Naive thymus-derived CD8-positive, alpha-beta T cell (primary cell): ENCODE results near the gene PLRG1. TPM values are rescaled to one million over a fixed set of nuclear protein-coding genes. Genes with fewer than 3 reads are reported as not detected.

Experiments
- ATAC-seq, 2 donors: fragments of 150-1000 bp; cut with Tn5 transposase in 1 of 2; sonication (Bioruptor Pico), chemical (Tn5 transposase) in 1 of 2; 1 replicate in 1 of 2; 2 replicates in 1 of 2; pipeline ENCODE4 v1.10.0; 2021; ENCODE audit warnings: mild to moderate bottlenecking in 2 of 2, moderate library complexity in 2 of 2
- POLR2A ChIA-PET: fragments of 350-600 bp; sonication (Branson Sonifier 250); formaldehyde crosslinking; loops from one replicate; lab custom pipeline; 2021; ENCODE audit warnings: antibody characterized with exemption; lab: Charles Lee
- DNase-seq, 10 donors: peaks; one replicate each; pipeline versions ENCODE4 v3.0.0 to v3.0.0-alpha.2; 2020 to 2022
- H3K27ac Mint-ChIP-seq, 10 donors: one replicate each; pipeline ENCODE4 v1.8.0; 2020 to 2022; ENCODE audit warnings: mild to moderate bottlenecking in 10 of 10, mixed read lengths in 10 of 10, moderate library complexity in 4 of 10, inconsistent platforms in 1 of 10
- H3K27me3 Mint-ChIP-seq, 5 donors: one replicate each; pipeline ENCODE4 v1.8.0; 2021 to 2022; ENCODE audit warnings: mixed read lengths in 5 of 5
- H3K36me3 Mint-ChIP-seq, 3 donors: one replicate each; pipeline ENCODE4 v1.8.0; 2020 to 2022; ENCODE audit warnings: mixed read lengths in 3 of 3, mild to moderate bottlenecking in 2 of 3, inconsistent platforms in 1 of 3
- H3K4me1 Mint-ChIP-seq, 4 donors: one replicate each; pipeline ENCODE4 v1.8.0; 2021 to 2022; ENCODE audit warnings: mixed read lengths in 4 of 4
- H3K4me3 Mint-ChIP-seq, 10 donors: one replicate each; pipeline ENCODE4 v1.8.0; 2020 to 2022; ENCODE audit warnings: mild to moderate bottlenecking in 10 of 10, mixed read lengths in 10 of 10, moderate library complexity in 6 of 10, inconsistent platforms in 1 of 10
- H3K9me3 Mint-ChIP-seq, 9 donors: one replicate each; pipeline ENCODE4 v1.8.0; 2020 to 2022; ENCODE audit warnings: mixed read lengths in 9 of 9, mild to moderate bottlenecking in 3 of 9, inconsistent platforms in 1 of 9, moderate library complexity in 1 of 9
- polyA plus RNA-seq, 3 donors: library from polyadenylated mRNA; unstranded; fragments of 300-500 nt; fragmentation: Illumina TruSeq; gene quantifications; one replicate each; pipeline ENCODE4 v1.2.3, GENCODE V29; 2021
- total RNA-seq, 8 experiments: library from RNA in 2 of 8; stranded (reverse) in 2 of 8; gene quantifications; one replicate each; pipeline ENCODE4 v1.2.3 and lab custom pipeline; 2021 to 2026

The PLRG1 gene
- total and polyA plus RNA-seq, 5 experiments from 2014 or later = 86.2 to 92.4 (median 90.4) TPM

DNA sequence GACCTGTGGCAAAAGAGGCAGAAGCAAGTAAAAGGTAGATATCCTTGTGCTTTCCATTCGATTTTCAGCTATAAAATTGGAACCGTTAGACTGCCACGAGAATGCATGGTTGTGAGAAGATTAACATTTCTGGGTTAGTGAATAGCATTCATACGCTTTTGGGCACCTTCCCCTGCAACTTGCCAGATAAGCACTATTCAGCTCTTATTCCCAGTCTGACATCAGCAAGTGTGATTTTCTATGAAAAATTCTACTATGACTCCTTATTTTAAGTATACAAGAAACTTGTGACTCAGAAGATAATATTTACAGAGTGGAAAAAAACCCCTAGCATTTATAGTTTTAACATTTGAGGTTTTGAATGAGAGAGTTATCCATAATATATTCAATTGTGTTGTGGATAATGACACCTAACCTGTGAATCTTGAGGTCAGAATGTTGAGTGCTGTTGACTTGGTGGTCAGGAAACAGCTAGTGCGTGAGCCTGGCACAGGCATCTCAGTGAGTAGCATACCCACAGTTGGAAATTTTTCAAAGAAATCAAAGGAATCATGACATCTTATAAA is 16.5 kb upstream of the PLRG1 start:
- DNase-seq = no peak
- Mint-ChIP-seq H3K4me1 (no peaks in the 10 kb centered on the region), H3K27me3 (peaks cover 2 to 9% (median 6%) of the 10 kb centered on the region in 5 donors), H3K36me3 (no peaks in the 10 kb centered on the region), H3K27ac (no peak overlapping the region), H3K4me3 (no peak overlapping the region), H3K9me3 (no peaks in the 10 kb centered on the region)
- POLR2A ChIA-PET = no interaction called here
- no peak for ATAC-seq

DNA sequence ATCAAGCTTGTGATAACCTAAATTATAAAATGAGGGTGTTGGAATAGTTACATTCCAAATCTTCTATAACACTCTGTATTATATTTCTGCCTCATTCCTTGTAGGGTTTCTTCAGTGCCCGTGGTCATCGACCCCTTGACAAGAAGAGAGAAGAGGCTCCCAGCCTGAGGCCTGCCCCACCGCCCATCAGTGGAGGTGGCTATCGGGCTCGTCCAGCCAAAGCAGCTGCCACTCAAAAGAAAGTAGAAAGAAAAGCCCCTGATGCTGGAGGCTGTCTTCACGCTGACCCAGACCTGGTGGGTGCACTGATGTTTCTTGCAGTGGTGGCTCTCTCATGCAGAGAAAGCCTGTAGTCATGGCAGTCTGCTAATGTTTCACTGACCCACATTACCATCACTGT is 15.5 kb upstream of the PLRG1 start:
- H3K27ac Mint-ChIP-seq = no peak overlapping the region
- no peaks in the 10 kb centered on the region for H3K36me3 Mint-ChIP-seq
- ATAC-seq (no peak), DNase-seq (no peak)
- no peaks in the 10 kb centered on the region for H3K9me3 Mint-ChIP-seq
- H3K4me3 Mint-ChIP-seq = no peak overlapping the region
- no peaks in the 10 kb centered on the region for H3K4me1 Mint-ChIP-seq
- H3K27me3 Mint-ChIP-seq = peaks cover 0 to 9% (median 3%) of the 10 kb centered on the region in 5 donors
- POLR2A ChIA-PET = no interaction called here

DNA sequence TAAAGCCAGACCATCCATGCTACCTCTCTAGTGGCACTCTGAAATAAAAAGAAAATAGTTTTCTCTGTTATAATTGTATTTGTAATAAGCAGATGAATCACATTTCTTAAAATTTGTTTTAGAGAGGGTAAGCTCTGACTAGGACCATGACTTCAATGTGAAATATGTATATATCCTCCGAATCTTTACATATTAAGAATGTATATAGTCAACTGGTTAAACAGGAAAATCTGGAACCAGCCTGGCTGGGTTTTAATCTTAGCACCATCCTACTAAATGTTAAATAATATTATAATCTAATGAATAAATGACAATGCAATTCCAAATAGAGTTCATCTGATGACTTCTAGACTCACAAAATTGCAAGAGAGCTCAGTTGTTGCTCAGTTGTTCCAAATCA is 14.1 kb upstream of the PLRG1 start:
- no peaks in the 10 kb centered on the region for H3K4me1 Mint-ChIP-seq
- peaks cover 0 to 9% (median 6%) of the 10 kb centered on the region in 5 donors for H3K27me3 Mint-ChIP-seq
- DNase-seq (no peak), ATAC-seq (no peak)
- POLR2A ChIA-PET = no interaction called here
- H3K27ac Mint-ChIP-seq = no peak overlapping the region
- no peak overlapping the region for H3K4me3 Mint-ChIP-seq
- H3K9me3 Mint-ChIP-seq = no peaks in the 10 kb centered on the region
- H3K36me3 Mint-ChIP-seq = no peaks in the 10 kb centered on the region

DNA sequence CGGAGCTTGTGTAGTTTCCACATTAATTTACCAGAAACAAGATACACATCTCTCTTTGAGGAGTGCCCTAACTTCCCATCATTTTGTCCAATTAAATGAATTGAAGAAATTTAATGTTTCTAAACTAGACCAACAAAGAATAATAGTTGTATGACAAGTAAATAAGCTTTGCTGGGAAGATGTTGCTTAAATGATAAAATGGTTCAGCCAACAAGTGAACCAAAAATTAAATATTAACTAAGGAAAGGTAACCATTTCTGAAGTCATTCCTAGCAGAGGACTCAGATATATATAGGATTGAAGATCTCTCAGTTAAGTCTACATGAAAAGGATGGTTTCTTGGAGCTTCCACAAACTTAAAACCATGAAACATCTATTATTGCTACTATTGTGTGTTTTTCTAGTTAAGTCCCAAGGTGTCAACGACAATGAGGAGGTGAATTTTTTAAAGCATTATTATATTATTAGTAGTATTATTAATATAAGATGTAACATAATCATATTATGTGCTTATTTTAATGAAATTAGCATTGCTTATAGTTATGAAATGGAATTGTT is 12.6 kb upstream of the PLRG1 start, which contains the start of gene FGB:
Gene FGB, plus strand, starts transcription at position 315 of the 558 bp plus-strand sequence. Its CDS starts 8 bp downstream, at position 323.
- DNase-seq (no peak), ATAC-seq (no peak)
- no peak within 1 kb of the TSS for H3K27ac Mint-ChIP-seq
- no peaks in the 10 kb centered on the region for H3K36me3 Mint-ChIP-seq
- no peaks in the 10 kb centered on the region for H3K4me1 Mint-ChIP-seq
- POLR2A ChIA-PET = no interaction called here
- H3K4me3 Mint-ChIP-seq = no peak within 1 kb of the TSS
- H3K9me3 Mint-ChIP-seq = no peaks in the 10 kb centered on the region
- peaks cover 0 to 12% (median 6%) of the 10 kb centered on the region in 5 donors for H3K27me3 Mint-ChIP-seq

DNA sequence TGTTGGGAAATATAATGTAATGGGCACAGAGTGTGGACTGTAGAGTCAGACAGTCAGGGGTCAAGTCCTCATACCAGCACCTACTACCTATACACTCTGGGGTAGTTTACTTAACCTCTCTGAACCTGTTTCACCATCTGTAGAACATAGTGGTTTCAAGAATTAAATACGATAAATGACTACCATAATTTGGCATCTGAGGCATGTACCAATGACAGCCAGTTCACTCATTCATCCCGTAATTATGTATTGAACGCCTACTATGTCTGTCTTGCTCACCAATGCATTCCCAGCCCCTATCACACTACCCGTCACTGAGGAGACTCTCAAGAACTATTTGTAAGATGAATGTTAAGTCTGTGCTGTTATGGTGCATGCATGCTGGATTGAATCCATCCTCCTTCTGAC is 10.6 kb upstream of the PLRG1 start:
- Mint-ChIP-seq H3K9me3 (no peaks in the 10 kb centered on the region), H3K36me3 (no peaks in the 10 kb centered on the region), H3K27ac (no peak overlapping the region), H3K27me3 (peaks cover 0 to 12% (median 6%) of the 10 kb centered on the region in 5 donors), H3K4me1 (no peaks in the 10 kb centered on the region), H3K4me3 (no peak overlapping the region)
- ATAC-seq (no peak), DNase-seq (no peak)
- POLR2A ChIA-PET = no interaction called here

DNA sequence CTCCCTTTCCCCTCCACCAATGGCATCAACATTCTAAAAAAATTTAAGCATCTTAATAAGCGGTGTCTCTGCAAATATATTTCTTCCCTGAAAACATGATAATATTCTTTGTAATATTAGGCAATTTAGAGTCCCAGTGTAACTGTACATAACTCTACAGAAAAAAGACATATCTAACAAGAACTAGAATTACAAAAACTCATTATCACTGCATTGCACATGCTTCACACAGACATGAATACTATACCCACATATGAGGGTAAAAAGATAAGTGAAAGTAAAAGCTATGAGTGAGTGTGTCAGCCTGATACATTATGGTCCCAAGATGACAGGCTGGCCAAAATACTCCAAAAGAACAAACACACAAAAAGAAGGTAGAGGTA is 10.2 kb upstream of the PLRG1 start:
- DNase-seq = no peak
- POLR2A ChIA-PET = no interaction called here
- Mint-ChIP-seq H3K36me3 (no peaks in the 10 kb centered on the region), H3K9me3 (no peaks in the 10 kb centered on the region), H3K4me1 (no peaks in the 10 kb centered on the region), H3K27me3 (peaks cover 0 to 12% (median 6%) of the 10 kb centered on the region in 5 donors), H3K27ac (no peak overlapping the region), H3K4me3 (no peak overlapping the region)
- no peak for ATAC-seq

DNA sequence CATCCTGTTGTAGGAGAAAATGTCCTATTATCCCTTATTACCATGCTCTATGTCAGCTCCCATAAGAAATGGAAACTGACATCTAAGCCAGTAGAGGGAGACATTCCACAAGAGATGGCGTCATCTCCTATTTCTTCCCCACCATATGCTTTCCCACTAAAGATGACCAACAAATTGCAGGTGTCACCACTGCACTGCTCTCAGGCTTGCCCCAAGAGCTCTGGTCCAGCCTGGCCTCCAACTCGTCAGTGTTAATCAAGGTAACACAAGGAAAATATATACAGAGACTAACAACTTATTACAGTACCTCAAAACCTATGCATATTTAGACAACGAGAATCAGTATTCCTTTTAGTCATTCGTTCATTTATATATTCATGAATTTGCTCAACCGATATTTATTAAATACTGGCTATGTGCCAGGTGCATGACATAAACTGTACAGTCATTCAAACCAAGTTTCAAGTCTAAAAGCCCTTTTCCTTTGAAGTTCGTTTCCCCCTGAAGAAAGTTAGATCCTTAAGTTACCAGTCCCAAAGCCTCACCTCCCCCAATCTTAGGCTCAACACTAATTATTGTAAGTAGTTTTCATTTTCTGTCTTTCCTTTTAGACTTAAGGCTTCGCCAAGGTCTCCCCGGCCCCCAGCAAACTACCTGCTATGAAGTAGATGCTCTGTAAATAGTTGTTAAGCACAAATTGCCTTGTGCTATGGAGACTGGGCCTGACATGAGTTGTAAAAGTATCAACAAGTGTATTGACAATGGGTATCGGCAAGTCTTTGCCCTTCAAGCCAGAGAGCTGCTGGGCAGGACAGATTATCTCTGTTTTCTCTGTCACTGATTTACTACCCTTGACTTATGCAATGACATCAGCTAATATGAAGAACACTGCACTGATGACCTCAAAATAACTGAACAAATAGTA is 9.6 kb upstream of the PLRG1 start:
- Mint-ChIP-seq H3K36me3 (no peaks in the 10 kb centered on the region), H3K9me3 (no peaks in the 10 kb centered on the region), H3K4me1 (no peaks in the 10 kb centered on the region), H3K27me3 (peaks cover 0 to 12% (median 6%) of the 10 kb centered on the region in 5 donors), H3K27ac (no peak overlapping the region), H3K4me3 (no peak overlapping the region)
- no peak for ATAC-seq
- POLR2A ChIA-PET = no interaction called here
- no peak for DNase-seq

DNA sequence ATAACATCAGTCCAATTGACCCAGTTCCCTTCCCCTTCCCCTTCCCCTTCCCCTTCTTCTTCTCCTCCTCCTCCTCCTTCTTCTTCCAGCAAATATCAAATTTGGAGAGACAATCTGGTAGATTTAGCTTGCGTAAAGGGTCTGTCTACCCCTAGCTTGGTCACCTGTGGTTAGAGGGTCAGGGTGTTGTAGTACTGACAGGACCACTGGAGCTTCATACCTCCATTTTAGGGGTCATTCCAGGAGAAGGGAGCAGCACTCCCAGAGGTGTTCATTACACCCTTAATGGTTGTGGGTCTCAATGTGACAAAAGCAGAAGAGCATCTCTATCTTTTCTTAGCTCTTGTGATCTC is 8.9 kb upstream of the PLRG1 start:
- Mint-ChIP-seq H3K9me3 (no peaks in the 10 kb centered on the region), H3K4me3 (no peak overlapping the region), H3K27me3 (peaks cover 0 to 12% (median 6%) of the 10 kb centered on the region in 5 donors), H3K4me1 (no peaks in the 10 kb centered on the region), H3K36me3 (no peaks in the 10 kb centered on the region), H3K27ac (no peak overlapping the region)
- ATAC-seq (no peak), DNase-seq (no peak)
- POLR2A ChIA-PET = no interaction called here

DNA sequence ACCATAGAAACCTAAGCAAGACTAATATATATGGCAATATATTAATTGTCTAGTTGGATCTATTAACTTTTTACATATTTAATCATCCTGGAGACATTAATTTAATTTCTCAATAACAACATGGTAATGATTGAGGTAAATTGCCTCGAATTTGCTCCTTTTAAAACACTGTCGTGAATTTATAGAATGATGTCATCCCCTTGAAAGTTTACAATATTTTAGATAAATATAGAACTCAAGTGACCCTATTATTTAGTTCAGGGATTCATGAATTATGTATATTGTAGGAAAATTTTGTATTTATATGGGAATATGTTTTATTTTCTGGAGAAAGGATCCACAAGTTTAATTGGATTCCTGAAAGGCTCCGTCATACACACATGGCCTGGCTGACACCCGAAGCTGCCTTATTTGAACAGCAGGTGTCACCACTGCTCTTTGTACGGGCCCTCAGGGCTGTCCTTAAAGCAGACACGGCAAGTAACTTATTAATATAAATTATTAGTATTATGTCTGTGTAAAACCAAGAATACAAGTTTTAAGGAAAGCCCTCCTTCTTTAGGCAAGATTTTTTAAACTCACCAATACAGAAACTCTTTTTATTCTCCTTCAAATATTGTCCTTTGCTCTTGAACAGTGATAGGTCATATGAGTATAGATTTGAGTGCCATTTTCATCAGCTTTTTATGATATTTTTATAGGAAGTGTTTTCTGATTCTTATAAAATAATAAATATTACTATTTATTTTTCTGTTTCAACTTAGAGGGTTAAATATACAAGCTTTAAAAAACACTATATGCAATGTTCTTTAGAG is 1.9 kb upstream of the PLRG1 start:
- POLR2A ChIA-PET = interaction anchor here (1.3 kb wide), 1 partner anchor 74 kb away, joined by 3 read pairs; no protein-coding TSS in a partner anchor
- H3K9me3 Mint-ChIP-seq = no peaks in the 10 kb centered on the region
- H3K36me3 Mint-ChIP-seq = peaks cover 0 to 10% (median 0%) of the 10 kb centered on the region in 3 donors
- H3K27ac Mint-ChIP-seq = peak overlapping the region in 5 of 10 donors; percentile 56 to 77 (median 72)
- H3K4me3 Mint-ChIP-seq = peak overlapping the region in 3 of 10 donors; percentile 10 to 45 (median 17)
- H3K27me3 Mint-ChIP-seq = no peaks in the 10 kb centered on the region
- DNase-seq (peak; percentile 44 to 82 (median 66)), ATAC-seq (peak; percentile 34 to 37)
- H3K4me1 Mint-ChIP-seq = peaks cover 13 to 37% (median 25%) of the 10 kb centered on the region in 4 donors

DNA sequence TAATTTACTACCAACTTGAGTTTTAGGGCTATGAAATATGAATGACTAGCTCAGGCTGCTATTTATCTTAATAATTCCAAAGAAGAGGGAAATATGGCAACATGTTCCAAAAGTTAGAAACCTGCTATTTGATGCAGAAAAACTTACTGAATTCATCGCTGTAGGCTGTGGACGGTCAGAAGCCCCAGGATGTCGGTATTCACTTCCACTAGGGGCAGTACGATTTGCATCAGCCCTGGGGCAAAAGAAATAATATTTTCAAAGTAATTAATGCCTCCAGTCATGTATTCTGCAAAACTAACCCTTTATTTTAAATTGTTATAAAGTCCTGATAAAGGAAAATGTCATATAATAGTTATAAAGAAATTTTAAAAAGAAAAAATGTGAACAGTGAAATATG is 4.5 kb downstream of the PLRG1 start:
- DNase-seq (no peak), ATAC-seq (no peak)
- peaks cover 12 to 63% (median 19%) of the 10 kb centered on the region in 3 donors for H3K36me3 Mint-ChIP-seq
- peaks cover 14 to 34% (median 24%) of the 10 kb centered on the region in 4 donors for H3K4me1 Mint-ChIP-seq
- H3K27me3 Mint-ChIP-seq = no peaks in the 10 kb centered on the region
- POLR2A ChIA-PET = no interaction called here
- H3K4me3 Mint-ChIP-seq = no peak overlapping the region
- H3K9me3 Mint-ChIP-seq = peaks cover 0 to 3% (median 0%) of the 10 kb centered on the region in 9 donors
- H3K27ac Mint-ChIP-seq = no peak overlapping the region

DNA sequence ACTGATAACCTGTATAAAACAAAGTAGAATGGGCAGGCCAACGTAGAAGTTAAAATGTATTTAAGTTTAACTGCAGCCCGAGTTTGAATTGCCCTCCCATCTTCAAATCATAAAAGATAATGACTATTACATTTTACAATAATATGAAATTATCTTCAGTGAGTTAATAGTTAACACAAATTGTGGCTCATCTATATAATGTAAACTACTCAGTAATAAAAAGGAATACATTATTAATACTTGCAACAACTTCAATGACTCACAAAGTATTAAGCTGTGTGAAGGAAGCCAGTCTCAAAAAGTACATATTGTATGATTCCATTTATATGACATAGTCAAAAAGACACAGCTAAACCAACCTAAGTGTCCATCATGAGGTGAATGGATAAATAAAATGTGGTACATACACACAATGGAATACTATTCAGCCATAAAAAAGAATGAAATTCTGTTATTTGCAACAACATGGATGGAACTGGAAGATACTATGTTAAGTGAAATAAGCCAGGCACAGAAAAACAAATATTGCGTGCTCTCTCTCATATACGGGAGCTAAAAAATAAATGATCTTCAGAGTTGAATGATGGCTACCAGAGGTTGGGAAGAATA is 7.8 kb downstream of the PLRG1 start:
- POLR2A ChIA-PET = no interaction called here
- Mint-ChIP-seq H3K27ac (peak overlapping the region in 2 of 10 donors; percentile 2 to 56), H3K4me1 (peaks cover 0 to 9% (median 4%) of the 10 kb centered on the region in 4 donors), H3K9me3 (peaks cover 0 to 3% (median 0%) of the 10 kb centered on the region in 9 donors), H3K4me3 (no peak overlapping the region), H3K27me3 (no peaks in the 10 kb centered on the region), H3K36me3 (peaks cover 15 to 84% (median 24%) of the 10 kb centered on the region in 3 donors)
- no peak for ATAC-seq
- no peak for DNase-seq

DNA sequence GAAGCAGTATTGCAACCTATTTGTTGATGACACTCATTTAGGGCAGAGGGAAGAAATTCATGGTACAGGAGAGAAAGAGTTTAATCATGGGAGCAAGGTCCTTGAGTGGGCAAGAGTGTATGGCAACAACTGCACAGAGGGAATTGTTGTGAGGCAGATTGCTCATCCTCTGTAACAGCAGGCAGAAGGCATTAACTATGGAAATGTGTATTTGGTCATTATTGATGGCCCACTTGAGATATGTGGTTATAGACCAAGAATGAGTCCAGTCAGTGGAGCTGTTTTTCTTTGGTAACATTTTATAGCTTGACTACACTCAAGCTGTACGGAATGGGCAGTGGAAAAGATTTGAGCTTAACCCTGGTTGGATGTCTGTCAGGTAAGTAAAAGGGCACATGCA is 15.9 kb downstream of the PLRG1 start:
- peaks cover 0 to 36% (median 2%) of the 10 kb centered on the region in 3 donors for H3K36me3 Mint-ChIP-seq
- no peaks in the 10 kb centered on the region for H3K9me3 Mint-ChIP-seq
- POLR2A ChIA-PET = no interaction called here
- DNase-seq = no peak
- no peak overlapping the region for H3K4me3 Mint-ChIP-seq
- H3K27me3 Mint-ChIP-seq = no peaks in the 10 kb centered on the region
- peak overlapping the region in 4 of 10 donors; percentile 0 to 78 (median 10) for H3K27ac Mint-ChIP-seq
- H3K4me1 Mint-ChIP-seq = no peaks in the 10 kb centered on the region
- no peak for ATAC-seq
